Measurements from ENCODE around the gene GPR137C. TPM values are rescaled to one million over a fixed set of nuclear protein-coding genes. Genes with fewer than 3 reads are reported as not detected.

GPR137C gene
- 0.16 and 0.20 TPM in 2 replicates for total RNA-seq (2014; rRNA removed; shearing (Covaris generic))
- 0.37 and 0.52 TPM in 2 replicates for polyA plus RNA-seq (2015; cell fraction: cytosol; rRNA removed)
- polyA plus RNA-seq (2015; cell fraction: nucleus; rRNA removed) = 0.19 and 0.25 TPM in 2 replicates

- DNase-seq (ENCODE audit: low read depth) = peak; percentile 99
Observed at GRCh38 chr14:52552063-52552988, at the start of gene GPR137C, which contains the start of gene TXNDC16. Gene GPR137C (plus strand): TSS chr14:52552836. CDS start chr14:52553148, 312 bp downstream. Gene TXNDC16 (minus strand): TSS chr14:52552505. CDS start chr14:52543557, 8,948 bp downstream.

- no peak for DNase-seq (ENCODE audit: low read depth)
Observed at GRCh38 chr14:52513249-52513648, 39.4 kb upstream of the GPR137C start.

- no peak for DNase-seq (ENCODE audit: low read depth)
Observed at GRCh38 chr14:52514046-52514811, 38.4 kb upstream of the GPR137C start.

GRCh38 chr14:52522033-52522432 lies 30.6 kb upstream of the GPR137C start:
- DNase-seq (ENCODE audit: low read depth) = no peak

- DNase-seq (ENCODE audit: low read depth) = no peak
Observed at GRCh38 chr14:52522581-52523345, 29.9 kb upstream of the GPR137C start.

- no peak for DNase-seq (ENCODE audit: low read depth)
Observed at GRCh38 chr14:52527052-52527451, 25.6 kb upstream of the GPR137C start.

- DNase-seq (ENCODE audit: low read depth) = no peak
Observed at GRCh38 chr14:52531481-52531880, 21.2 kb upstream of the GPR137C start.

GRCh38 chr14:52536269-52536668 lies 16.4 kb upstream of the GPR137C start:
- DNase-seq (ENCODE audit: low read depth) = peak; percentile 12

- no peak for DNase-seq (ENCODE audit: low read depth)
Observed at GRCh38 chr14:52538623-52539022, 14.0 kb upstream of the GPR137C start.

GRCh38 chr14:52545584-52546317 lies 6.9 kb upstream of the GPR137C start:
- DNase-seq (ENCODE audit: low read depth) = no peak

- no peak for DNase-seq (ENCODE audit: low read depth)
Observed at GRCh38 chr14:52546318-52546670, 6.3 kb upstream of the GPR137C start.

GRCh38 chr14:52547027-52547426 lies 5.6 kb upstream of the GPR137C start:
- no peak for DNase-seq (ENCODE audit: low read depth)

GRCh38 chr14:52547526-52547925 lies 5.1 kb upstream of the GPR137C start:
- DNase-seq (ENCODE audit: low read depth) = no peak

GRCh38 chr14:52550661-52551060 lies 2.0 kb upstream of the GPR137C start:
- no peak for DNase-seq (ENCODE audit: low read depth)

GRCh38 chr14:52551205-52551604 lies 1.4 kb upstream of the GPR137C start:
- no peak for DNase-seq (ENCODE audit: low read depth)

GRCh38 chr14:52551696-52552062 lies 957 bp upstream of the GPR137C start:
- peak; percentile 39 for DNase-seq (ENCODE audit: low read depth)

GRCh38 chr14:52553002-52553670 lies 500 bp downstream of the GPR137C start:
- no peak for DNase-seq (ENCODE audit: low read depth)

- DNase-seq (ENCODE audit: low read depth) = peak; percentile 75
Observed at GRCh38 chr14:52553671-52554575, 1.3 kb downstream of the GPR137C start.

GRCh38 chr14:52558688-52559087 lies 6.1 kb downstream of the GPR137C start:
- no peak for DNase-seq (ENCODE audit: low read depth)
